Endothelial cell of umbilical vein (primary cell): ENCODE results near the gene RALGPS1. TPM values are rescaled to one million over a fixed set of nuclear protein-coding genes. Genes with fewer than 3 reads are reported as not detected.

ENCODE experiments used
- BruUV-seq: library from RNA; stranded (reverse); fragments of 400-500 nt; replicated peaks from 2 replicates; lab custom pipeline; 2021; lab: Mats Ljungman, UMichigan
- CTCF ChIA-PET: fragments of 300-600, 350-600 bp; sonication (Branson Sonifier 250); formaldehyde crosslinking; loops from one replicate; lab custom pipeline; 2021; ENCODE audit warnings: antibody characterized with exemption, inconsistent platforms; lab: Charles Lee
- POLR2A ChIA-PET: fragments of 300-600, 350-600 bp; sonication (Branson Sonifier 250); formaldehyde crosslinking; loops from one replicate; lab custom pipeline; 2021; ENCODE audit warnings: antibody characterized with exemption, inconsistent platforms; lab: Charles Lee
- DNase-seq: peaks from one replicate; pipeline ENCODE4 v3.0.0-alpha.2; 2011; ENCODE audit warnings: low read depth, low spot score
- FAIRE-seq: peaks from 2 replicates; lab custom pipeline; 2011; peaks lifted over from hg19 to GRCh38; lab: Jason Lieb, UNC
- H2AFZ ChIP-seq: 2 replicates; pipeline ENCODE4 v1.6.0; 2012; ENCODE audit warnings: low read depth, low read length, control low read depth, inconsistent platforms
- H3K27ac ChIP-seq: 2 replicates; pipeline ENCODE4 v1.5.1; 2011; ENCODE audit warnings: low read depth, mild to moderate bottlenecking, control low read depth, low read length, moderate library complexity; ENCODE audit not compliant: insufficient read depth
- H3K27me3 ChIP-seq, 2 experiments: 2 replicates each; pipeline versions ENCODE4 v1.6.0 to v1.6.1; 2011; ENCODE audit warnings: low read length in 2 of 2, mixed read lengths in 1 of 2; ENCODE audit not compliant: control insufficient read depth in 2 of 2, insufficient read depth in 2 of 2
- H3K36me3 ChIP-seq, 2 experiments: 2 replicates in 1 of 2; 3 replicates in 1 of 2; pipeline ENCODE4 v1.5.1; 2011; ENCODE audit warnings: low read length in 2 of 2, mild to moderate bottlenecking in 1 of 2, moderate library complexity in 1 of 2; ENCODE audit not compliant: control insufficient read depth in 2 of 2, insufficient read depth in 2 of 2; ENCODE audit errors: extremely low read depth in 1 of 2
- H3K4me1 ChIP-seq: 3 replicates; pipeline ENCODE4 v1.5.1; 2011; ENCODE audit warnings: mild to moderate bottlenecking, low read length; ENCODE audit not compliant: control insufficient read depth, insufficient read depth; ENCODE audit errors: extremely low read depth
- H3K4me2 ChIP-seq: 2 replicates; pipeline ENCODE4 v1.6.1; 2011; ENCODE audit warnings: low read length, control low read depth, mixed read lengths; ENCODE audit not compliant: insufficient read depth
- H3K4me3 ChIP-seq, 3 experiments: fragments of 200-600 bp in 1 of 3; sonication (generic), shearing (Covaris generic) in 1 of 3; replicated peaks in 1 of 3; 2 replicates each; pipeline ENCODE4 v1.5.1; 2011 to 2016; ENCODE audit warnings: control low read depth in 3 of 3, low read length in 3 of 3, mild to moderate bottlenecking in 2 of 3, inconsistent platforms in 1 of 3, low read depth in 1 of 3, moderate library complexity in 1 of 3; ENCODE audit not compliant: insufficient read depth in 1 of 3
- H3K79me2 ChIP-seq: 2 replicates; pipeline ENCODE4 v1.6.0; 2012; ENCODE audit warnings: low read length, inconsistent platforms; ENCODE audit not compliant: control insufficient read depth, insufficient read depth
- H3K9ac ChIP-seq: replicated peaks from 2 replicates; pipeline ENCODE3; 2011; ENCODE audit warnings: low read length, control low read depth; ENCODE audit not compliant: insufficient read depth; ENCODE audit errors: extremely low read depth
- H3K9me1 ChIP-seq: replicated peaks from 3 replicates; pipeline ENCODE4 v1.6.0; 2011; ENCODE audit warnings: mild to moderate bottlenecking, low read length; ENCODE audit not compliant: control insufficient read depth, insufficient read depth; ENCODE audit errors: extremely low read depth
- H3K9me3 ChIP-seq: replicated peaks from 2 replicates; pipeline ENCODE4 v1.5.1; 2012; ENCODE audit warnings: low read length, inconsistent platforms; ENCODE audit not compliant: control insufficient read depth, insufficient read depth
- H4K20me1 ChIP-seq: replicated peaks from 2 replicates; pipeline ENCODE3; 2011; ENCODE audit warnings: mild to moderate bottlenecking, low read length; ENCODE audit not compliant: control insufficient read depth, insufficient read depth; ENCODE audit errors: extremely low read depth
- EZH2 ChIP-seq: IDR thresholded peaks from 2 replicates; pipeline ENCODE4 v1.6.1; 2012; ENCODE audit warnings: borderline replicate concordance, low read depth, mild to moderate bottlenecking, moderate library complexity, low read length, inconsistent platforms; ENCODE audit not compliant: severe bottlenecking
- FOS ChIP-seq: IDR thresholded peaks from 2 replicates; pipeline ENCODE4 v1.6.1; 2011; ENCODE audit warnings: mild to moderate bottlenecking, low read length, moderate library complexity, borderline replicate concordance; ENCODE audit not compliant: insufficient read depth
- GATA2 ChIP-seq: IDR thresholded peaks from 2 replicates; pipeline ENCODE4 v1.7.0; 2011; ENCODE audit warnings: low read depth, mild to moderate bottlenecking, moderate library complexity, mixed read lengths, low read length; ENCODE audit not compliant: insufficient read length, insufficient read depth
- JUN ChIP-seq: IDR thresholded peaks from 2 replicates; pipeline ENCODE4 v1.6.1; 2011; ENCODE audit warnings: borderline replicate concordance, low read depth; ENCODE audit not compliant: insufficient read length, insufficient read depth
- MAX ChIP-seq: IDR thresholded peaks from 2 replicates; pipeline ENCODE4 v1.6.1; 2011; ENCODE audit not compliant: insufficient read depth, insufficient read length
- MYC ChIP-seq: IDR thresholded peaks from one replicate; pipeline ENCODE4 v1.6.1; 2011; ENCODE audit warnings: mild to moderate bottlenecking, low read depth, low read length
- POLR2A ChIP-seq: IDR thresholded peaks from 2 replicates; pipeline ENCODE4 v1.6.1; 2012; ENCODE audit warnings: low read depth, mild to moderate bottlenecking, control low read depth, low read length
- POLR2AphosphoS5 ChIP-seq: IDR thresholded peaks from 2 replicates; pipeline ENCODE4 v1.6.1; 2012; ENCODE audit warnings: low read depth, mild to moderate bottlenecking, control low read depth, low read length, moderate library complexity; ENCODE audit not compliant: insufficient read depth
- dilution Hi-C: fragments of 300-500 bp; cut with MboI; formaldehyde crosslinking; loops from one replicate; pipeline ENCODE4 v1.15.0; 2019; ENCODE audit warnings: low sequenced_read_pairs; ENCODE audit not compliant: extremely low pct_ligation_motif_present
- intact Hi-C: fragments of 100-400 bp; cut with micrococcal nuclease; formaldehyde crosslinking; loops from one replicate; pipeline ENCODE4 v1.10.0; 2022
- polyA plus RNA-seq, 4 experiments: library from polyadenylated mRNA; depleted of rRNA in 3 of 4; stranded (reverse) in 3 of 4; unstranded in 1 of 4; fragments of >200 nt; gene quantifications; 2 replicates each; pipeline versions ENCODE4 v1.2.1 to v1.2.3, GENCODE V29; 2011 to 2012; ENCODE audit warnings: missing spikeins in 1 of 4
- total RNA-seq: library from RNA; stranded (reverse); gene quantifications from 2 replicates; pipeline ENCODE4 v1.2.3, GENCODE V29; 2021
- TF ChIP-seq, protein P1 (sequence below), 2 donors: IDR thresholded peaks; 1 replicate in 1 of 2; 2 replicates in 1 of 2; pipeline ENCODE4 v1.5.1; 2011; ENCODE audit warnings: low read length in 2 of 2, mild to moderate bottlenecking in 2 of 2, moderate library complexity in 2 of 2, control low read depth in 1 of 2, inconsistent platforms in 1 of 2, low read depth in 1 of 2; ENCODE audit not compliant: insufficient read depth in 1 of 2; ENCODE audit errors: extremely low read depth in 1 of 2

The RALGPS1 gene
- total and polyA plus RNA-seq, 2 donors (not counting 3 experiments of a cell fraction or from before 2014, with no cell fraction given): 3.8 to 5.5 TPM

GRCh38 chr9:127055745-127056402 is 141.3 kb downstream of the RALGPS1 start:
- DNase-seq (no peak), FAIRE-seq (no peak)
- Histone ChIP-seq H3K27me3 (no peaks in the 10 kb centered on the region), H3K27ac (no peak overlapping the region), H3K79me2 (no peaks in the 10 kb centered on the region), H3K36me3 (no peaks in the 10 kb centered on the region), H3K4me3 (no peak overlapping the region), H2AFZ (no peak overlapping the region), H3K4me2 (no peak overlapping the region), H4K20me1 (no peaks in the 10 kb centered on the region), H3K9ac (no peak overlapping the region), H3K4me1 (peaks cover 22% of the 10 kb centered on the region), H3K9me3 (no peaks in the 10 kb centered on the region), H3K9me1 (no peaks in the 10 kb centered on the region)
- intact Hi-C loops: no loop called here
- dilution Hi-C loops: no loop called here
- TF ChIP-seq GATA2 (no peak), JUN (no peak)
- no TSS peak for BruUV-seq
- CTCF ChIA-PET: interaction anchor here (1.5 kb wide), 1 partner anchor 91 kb away, joined by 4 read pairs; no protein-coding TSS in a partner anchor
- POLR2A ChIA-PET: no interaction called here

- no peaks in the 10 kb centered on the region for H3K27me3 ChIP-seq
- FAIRE-seq (no peak), DNase-seq (no peak)
- H3K4me3 ChIP-seq: no peak overlapping the region
- H3K4me2 ChIP-seq: no peak overlapping the region
- BruUV-seq: no TSS peak
- ChIA-PET CTCF (no interaction called here), POLR2A (no interaction called here)
- no peaks in the 10 kb centered on the region for H3K9me1 ChIP-seq
- dilution Hi-C loops (no loop called here), intact Hi-C loops (no loop called here)
- no peaks in the 10 kb centered on the region for H4K20me1 ChIP-seq
- H3K36me3 ChIP-seq: no peaks in the 10 kb centered on the region
- H3K4me1 ChIP-seq: peaks cover 17% of the 10 kb centered on the region
- no peaks in the 10 kb centered on the region for H3K79me2 ChIP-seq
- no peak overlapping the region for H3K9ac ChIP-seq
- TF ChIP-seq POLR2AphosphoS5 (no peak), EZH2 (no peak), MAX (no peak), FOS (no peak), MYC (no peak), POLR2A (no peak)
- TF ChIP-seq, protein P1, sequence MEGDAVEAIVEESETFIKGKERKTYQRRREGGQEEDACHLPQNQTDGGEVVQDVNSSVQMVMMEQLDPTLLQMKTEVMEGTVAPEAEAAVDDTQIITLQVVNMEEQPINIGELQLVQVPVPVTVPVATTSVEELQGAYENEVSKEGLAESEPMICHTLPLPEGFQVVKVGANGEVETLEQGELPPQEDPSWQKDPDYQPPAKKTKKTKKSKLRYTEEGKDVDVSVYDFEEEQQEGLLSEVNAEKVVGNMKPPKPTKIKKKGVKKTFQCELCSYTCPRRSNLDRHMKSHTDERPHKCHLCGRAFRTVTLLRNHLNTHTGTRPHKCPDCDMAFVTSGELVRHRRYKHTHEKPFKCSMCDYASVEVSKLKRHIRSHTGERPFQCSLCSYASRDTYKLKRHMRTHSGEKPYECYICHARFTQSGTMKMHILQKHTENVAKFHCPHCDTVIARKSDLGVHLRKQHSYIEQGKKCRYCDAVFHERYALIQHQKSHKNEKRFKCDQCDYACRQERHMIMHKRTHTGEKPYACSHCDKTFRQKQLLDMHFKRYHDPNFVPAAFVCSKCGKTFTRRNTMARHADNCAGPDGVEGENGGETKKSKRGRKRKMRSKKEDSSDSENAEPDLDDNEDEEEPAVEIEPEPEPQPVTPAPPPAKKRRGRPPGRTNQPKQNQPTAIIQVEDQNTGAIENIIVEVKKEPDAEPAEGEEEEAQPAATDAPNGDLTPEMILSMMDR (IDR thresholded peaks at IDR 0.05; ENCODE audit: extremely low read depth in 1 of 2, insufficient read depth in 1 of 2, low read depth in 1 of 2, low read length in 2 of 2): no peak
- H2AFZ ChIP-seq: no peak overlapping the region
- no peak overlapping the region for H3K27ac ChIP-seq
- H3K9me3 ChIP-seq: no peaks in the 10 kb centered on the region
These were observed 141.9 kb downstream of the RALGPS1 start for GRCh38 chr9:127056446-127056845.
